ENCODE data around the gene PIR.

- TF ChIP-seq CTCF (conservative IDR thresholded peaks at IDR 0.05; ENCODE audit: low read length) (no peak), EZH2phosphoT487 (IDR thresholded peaks at IDR 0.05; ENCODE audit: borderline replicate concordance, low read depth, low read length) (no peak)
These were observed 136.7 kb downstream of the PIR start for GRCh38 chrX:15356444-15356843.
